Measurements from ENCODE around the gene SYN1. TPM values are rescaled to one million over a fixed set of nuclear protein-coding genes. Genes with fewer than 3 reads are reported as not detected.

Gene SYN1
- total RNA-seq, 3 donors from 2014 or later: 0.78 to 4.1 (median 1.6) TPM

- no peak for TF ChIP-seq CTCF (IDR thresholded peaks at IDR 0.05)
- H3K9me3 ChIP-seq: no peaks in the 10 kb centered on the region
- no peaks in the 10 kb centered on the region for H3K36me3 ChIP-seq (ENCODE audit: low read depth)
- H3K4me3 ChIP-seq: no peak overlapping the region
- no peaks in the 10 kb centered on the region for H3K4me1 ChIP-seq (ENCODE audit: low read depth)
- no peak for ATAC-seq
- intact Hi-C loops (cut with DNase I, micrococcal nuclease): no loop called here
- DNase-seq: no peak
These were observed 13.0 kb upstream of the SYN1 start for GRCh38 chrX:47632666-47633065.

GRCh38 chrX:47631676-47632075, 12.0 kb upstream of the SYN1 start:
- intact Hi-C loops (cut with DNase I, micrococcal nuclease): no loop called here
- Histone ChIP-seq H3K9me3 (no peaks in the 10 kb centered on the region), H3K4me1 (ENCODE audit: low read depth) (no peaks in the 10 kb centered on the region), H3K36me3 (ENCODE audit: low read depth) (no peaks in the 10 kb centered on the region), H3K4me3 (no peak overlapping the region)
- DNase-seq: no peak
- TF ChIP-seq CTCF (IDR thresholded peaks at IDR 0.05): no peak
- ATAC-seq: no peak

- no peak within 1 kb of the TSS for H3K4me3 ChIP-seq
- peak; percentile 39 for ATAC-seq
- no peaks in the 10 kb centered on the region for H3K4me1 ChIP-seq (ENCODE audit: low read depth)
- no peaks in the 10 kb centered on the region for H3K9me3 ChIP-seq
- no peak for TF ChIP-seq CTCF (IDR thresholded peaks at IDR 0.05)
- DNase-seq: no peak
- H3K36me3 ChIP-seq (ENCODE audit: low read depth): no peaks in the 10 kb centered on the region
- intact Hi-C loops (cut with DNase I, micrococcal nuclease): no loop called here
These were observed 10.0 kb upstream of the SYN1 start, which contains the start of gene CFP for GRCh38 chrX:47629419-47630200. Gene CFP (minus strand): TSS chrX:47629930. CDS start chrX:47629844, 86 bp downstream.

GRCh38 chrX:47628982-47629381, 9.3 kb upstream of the SYN1 start:
- ATAC-seq (no peak), DNase-seq (no peak)
- no peak for TF ChIP-seq CTCF (IDR thresholded peaks at IDR 0.05)
- H3K4me1 ChIP-seq (ENCODE audit: low read depth): no peaks in the 10 kb centered on the region
- no peak overlapping the region for H3K4me3 ChIP-seq
- no peaks in the 10 kb centered on the region for H3K9me3 ChIP-seq
- H3K36me3 ChIP-seq (ENCODE audit: low read depth): no peaks in the 10 kb centered on the region
- intact Hi-C loops (cut with DNase I, micrococcal nuclease): no loop called here

GRCh38 chrX:47625365-47625764, 5.7 kb upstream of the SYN1 start:
- intact Hi-C loops (cut with DNase I, micrococcal nuclease): no loop called here
- H3K4me1 ChIP-seq (ENCODE audit: low read depth): no peaks in the 10 kb centered on the region
- ATAC-seq (no peak), DNase-seq (no peak)
- H3K36me3 ChIP-seq (ENCODE audit: low read depth): no peaks in the 10 kb centered on the region
- no peak overlapping the region for H3K4me3 ChIP-seq
- TF ChIP-seq CTCF (IDR thresholded peaks at IDR 0.05): no peak
- no peaks in the 10 kb centered on the region for H3K9me3 ChIP-seq

All from mucosa of descending colon (tissue), 3 donors.